ENCODE results near the gene GINS1.

- no peak for TF ChIP-seq CTCF (IDR thresholded peaks at IDR 0.05)
- no peak for TF ChIP-seq POLR2A (IDR thresholded peaks at IDR 0.05)
These were observed 24.6 kb upstream of the GINS1 start for GRCh38 chr20:25382704-25383370.

Data from ovary (tissue), 3 donors.